Activated effector memory CD4-positive, alpha-beta T cell treated with Interleukin-2 at 50 U/mL for 16 hours (primary cell): ENCODE data around the gene BOK.
"Not testable (repeated sequence)": the region's sequence is repeated elsewhere in the genome, so short reads cannot be mapped to it uniquely, and the experiment has no call there.

Source experiments
- DNase-seq: peaks from one replicate; pipeline ENCODE4 v3.0.0-alpha.2; 2020

BOK gene

GRCh38 chr2:241559323-241560161, 997 bp downstream of the BOK start:
- DNase-seq, result no peak

- DNase-seq, result no peak
These were observed 1.8 kb downstream of the BOK start for GRCh38 chr2:241560162-241560882.

DNA sequence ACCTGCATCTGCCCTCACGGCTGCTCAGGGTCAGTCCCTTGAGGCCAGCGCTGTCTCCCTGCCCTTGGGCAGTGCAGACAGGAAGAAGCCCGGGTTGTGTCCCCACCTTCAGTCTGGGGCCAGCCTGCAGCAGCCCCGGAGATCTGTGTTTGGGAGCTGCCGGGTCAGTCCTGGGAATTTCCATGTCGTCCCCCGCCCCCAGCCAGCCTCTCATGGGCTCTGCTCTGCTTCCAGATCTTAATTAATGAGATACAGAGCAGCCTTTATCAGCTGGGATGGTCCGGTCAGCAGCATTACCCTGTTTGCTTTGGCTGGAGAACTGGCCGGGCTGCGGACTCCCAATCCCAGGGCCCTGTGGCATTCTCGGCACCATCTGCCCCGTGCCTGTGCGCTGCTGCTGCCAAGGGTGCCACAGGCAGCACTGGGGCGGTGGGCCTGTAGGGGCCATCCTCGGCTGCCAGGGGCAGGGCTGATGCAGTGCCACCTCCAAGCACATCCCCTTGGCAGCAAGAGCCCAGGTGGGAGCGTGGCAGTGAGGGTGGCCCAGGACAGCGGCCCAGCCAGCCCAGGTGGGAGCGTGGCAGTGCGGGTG, 2.4 kb downstream of the BOK start:
- no peak for DNase-seq

DNA sequence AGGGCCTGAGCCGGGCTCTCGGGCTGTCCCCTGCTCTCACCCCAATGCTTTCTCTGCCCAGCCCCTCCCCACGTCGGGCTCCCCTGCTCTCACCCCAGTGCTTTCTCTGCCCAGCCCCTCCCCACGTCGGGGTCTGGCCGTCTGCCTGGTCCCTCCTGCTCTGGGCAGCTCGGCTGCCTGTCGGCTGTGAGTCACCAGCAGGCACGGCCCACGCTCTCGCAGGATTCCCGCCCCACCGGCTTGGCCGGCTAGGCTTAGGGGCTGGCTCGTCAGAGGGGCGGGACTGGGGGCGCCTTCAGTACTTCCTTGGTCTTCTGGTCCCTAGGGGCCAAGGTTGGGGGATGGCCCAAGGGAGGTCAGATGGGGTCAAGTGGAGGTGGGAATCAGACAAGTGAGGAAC, 3.3 kb downstream of the BOK start:
- no peak for DNase-seq

GRCh38 chr2:241562269-241562891, 3.8 kb downstream of the BOK start:
- DNase-seq, result no peak

DNA sequence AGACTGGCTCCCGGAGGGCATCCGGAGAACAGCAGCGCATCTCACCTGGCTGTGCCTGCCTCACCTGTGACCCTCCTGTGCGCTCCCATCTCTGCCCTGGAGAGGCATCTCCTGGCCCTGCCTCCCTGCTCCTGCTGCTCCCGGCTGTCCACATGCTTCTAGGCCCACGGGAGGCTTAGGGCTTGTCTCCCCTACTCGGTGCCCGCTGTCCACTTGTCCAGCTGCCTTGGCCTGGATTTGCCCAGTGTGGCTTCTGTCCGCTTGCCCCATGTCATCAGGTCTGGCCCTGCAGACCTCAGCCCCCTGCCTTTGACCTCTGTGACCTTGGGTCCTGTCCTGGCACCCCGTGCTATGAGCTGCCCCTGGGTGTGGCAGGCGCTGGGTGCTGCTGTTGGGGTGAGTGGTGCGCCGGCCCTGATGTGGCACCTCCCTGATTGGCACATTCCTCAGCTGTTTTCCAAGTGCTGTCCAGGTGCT, 4.5 kb downstream of the BOK start:
- no peak for DNase-seq

DNA sequence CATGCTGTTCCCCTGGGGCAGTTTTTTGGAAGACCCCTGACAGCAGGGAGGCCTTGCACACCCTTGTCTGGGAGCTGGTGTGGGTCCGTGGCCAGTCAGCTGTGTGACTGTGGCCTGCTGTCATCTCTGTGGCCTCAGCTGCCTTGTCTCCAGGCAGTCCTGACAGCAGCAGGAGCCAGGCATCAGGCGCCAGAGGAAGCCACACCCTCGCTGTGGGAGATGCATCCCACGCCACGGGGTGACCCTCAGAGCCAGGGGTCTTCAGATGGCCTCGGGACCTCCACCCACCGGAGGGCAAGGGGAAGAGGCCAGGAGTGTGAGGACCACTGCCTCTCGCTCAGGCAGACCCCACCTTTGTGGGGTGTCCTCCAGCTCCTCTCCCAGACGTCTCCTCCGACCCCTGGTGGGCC, 5.0 kb downstream of the BOK start:
- DNase-seq, result no peak

DNA sequence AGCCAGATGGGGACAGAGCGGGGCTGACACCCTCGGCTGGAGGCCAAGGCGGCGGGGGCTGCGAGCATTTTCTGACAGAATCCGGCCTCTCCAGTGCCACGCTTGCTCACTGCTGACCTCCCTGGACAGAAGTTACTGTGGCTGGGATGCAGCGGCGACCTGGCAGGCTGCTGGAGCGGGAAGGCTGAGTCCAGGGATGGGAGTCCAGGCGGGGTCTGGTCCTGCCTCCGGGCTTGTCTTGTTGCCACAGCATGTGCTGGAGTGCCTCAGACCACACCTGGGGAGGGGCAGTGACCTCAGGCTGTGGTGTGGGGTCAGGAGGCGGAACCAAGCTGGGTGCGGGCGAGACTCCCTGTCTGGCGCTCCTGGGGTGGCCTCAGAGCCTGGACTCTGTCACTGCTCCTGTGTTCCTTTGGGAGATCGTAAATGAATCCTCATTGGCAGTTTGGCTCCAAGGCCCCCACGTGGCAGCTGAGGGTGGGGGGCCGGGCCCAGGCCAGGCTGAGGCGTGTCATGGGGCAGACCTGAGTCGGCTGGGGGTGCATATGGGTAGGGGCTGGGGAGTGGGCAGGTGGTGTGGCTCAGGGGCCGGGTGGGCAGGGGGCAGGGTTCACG, 5.5 kb downstream of the BOK start:
- DNase-seq, result no peak

DNA sequence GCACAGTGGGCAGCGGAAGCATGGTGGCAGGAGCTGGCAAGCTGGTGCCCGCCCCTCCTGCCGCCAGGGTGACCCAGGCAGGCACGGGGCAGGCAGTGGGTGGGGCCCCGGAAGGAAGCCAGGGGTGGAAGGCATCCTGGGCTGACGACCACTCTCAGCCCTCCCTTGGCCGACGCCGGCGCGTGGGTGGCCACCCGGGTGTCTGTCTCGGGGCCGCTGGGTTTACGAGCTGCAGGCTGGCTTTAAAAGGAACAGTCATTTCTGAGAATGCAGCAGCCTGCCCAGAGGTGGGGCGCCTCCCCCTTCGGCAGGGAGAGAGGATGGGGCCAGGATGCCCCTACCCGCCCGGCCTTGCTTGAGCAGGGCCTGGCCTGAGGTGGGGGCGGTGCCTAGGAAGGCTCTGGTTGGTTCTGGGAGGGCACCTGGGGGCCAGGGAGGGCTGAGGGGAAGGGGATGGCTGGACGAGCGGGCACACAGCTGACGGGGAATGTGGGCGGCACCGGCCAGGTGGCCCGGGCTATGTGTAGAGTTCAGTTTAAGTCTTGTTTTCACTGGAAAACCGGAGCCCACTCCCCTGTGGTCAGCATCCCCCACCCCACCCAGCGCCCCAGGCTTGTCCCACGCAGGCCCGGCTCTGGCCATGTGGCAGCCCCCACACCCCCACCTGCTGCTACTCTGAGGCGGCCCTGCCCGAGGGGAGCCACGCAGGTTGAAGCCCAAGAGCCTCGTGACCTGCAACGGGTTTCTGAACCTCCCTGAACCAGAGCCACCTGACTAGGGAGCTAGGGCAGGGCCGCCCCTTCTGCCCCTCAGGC, 6.3 kb downstream of the BOK start:
- no peak for DNase-seq

GRCh38 chr2:241565411-241565810, 6.9 kb downstream of the BOK start:
- DNase-seq, result no peak

DNA sequence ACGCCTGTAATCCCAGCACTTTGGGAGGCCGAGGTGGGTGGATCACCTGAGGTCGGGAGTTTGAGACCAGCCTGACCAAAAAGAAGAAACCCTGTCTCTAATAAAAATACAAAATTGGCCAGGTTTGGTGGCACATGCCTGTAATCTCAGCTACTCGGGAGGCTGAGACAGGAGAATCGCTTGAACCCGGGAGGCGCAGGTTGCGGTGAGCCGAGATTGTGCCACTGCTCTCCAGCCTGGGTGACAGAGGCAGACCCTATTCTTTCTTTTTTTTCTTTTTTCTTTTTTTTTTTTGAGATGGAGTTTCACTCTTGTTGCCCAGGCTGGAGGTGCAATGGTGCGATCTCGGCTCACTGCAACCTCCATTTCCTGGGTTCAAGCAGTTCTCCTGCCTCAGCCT, 7.5 kb downstream of the BOK start:
- DNase-seq, result not testable (repeated sequence)

DNA sequence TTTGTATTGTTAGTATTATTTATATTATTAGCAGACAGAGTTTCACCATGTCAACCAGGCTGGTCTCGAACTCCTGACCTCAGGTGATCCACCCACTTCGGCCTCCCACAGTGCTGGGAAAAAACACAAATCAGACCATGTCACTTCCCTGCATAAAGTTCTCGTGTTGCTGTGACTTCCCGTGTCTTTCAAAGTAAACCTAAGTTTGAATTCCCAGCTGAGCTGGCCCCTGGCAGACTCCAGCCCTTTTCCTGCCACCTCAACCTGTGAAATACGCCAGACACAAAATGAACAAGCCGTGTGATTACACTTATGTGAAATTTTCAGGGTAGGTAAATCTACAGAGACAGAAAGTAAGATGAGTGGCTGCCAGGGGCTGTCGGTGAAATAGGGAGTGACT, 7.9 kb downstream of the BOK start:
- DNase-seq, result no peak

- not testable (repeated sequence) for DNase-seq
These were observed 8.7 kb downstream of the BOK start for GRCh38 chr2:241567266-241567665.

DNA sequence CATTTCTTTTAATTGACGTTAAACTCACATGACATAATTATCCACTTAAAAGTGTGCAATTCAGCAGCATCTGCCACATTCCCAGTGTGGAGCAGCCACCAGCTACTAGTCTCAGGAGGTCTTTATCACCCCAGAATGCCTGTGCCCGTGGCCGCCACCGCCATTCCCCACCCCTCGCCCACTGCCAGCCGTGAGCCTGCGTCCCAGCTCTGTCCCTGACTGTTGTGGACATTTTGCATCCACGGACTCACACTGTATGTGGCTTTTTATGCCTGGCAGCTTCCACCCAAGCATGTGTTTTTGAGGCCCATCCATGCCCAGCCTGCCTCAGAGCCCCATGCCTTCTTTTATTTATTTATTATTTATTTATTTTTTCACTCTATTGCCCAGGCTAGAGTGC, 9.2 kb downstream of the BOK start:
- no peak for DNase-seq

DNA sequence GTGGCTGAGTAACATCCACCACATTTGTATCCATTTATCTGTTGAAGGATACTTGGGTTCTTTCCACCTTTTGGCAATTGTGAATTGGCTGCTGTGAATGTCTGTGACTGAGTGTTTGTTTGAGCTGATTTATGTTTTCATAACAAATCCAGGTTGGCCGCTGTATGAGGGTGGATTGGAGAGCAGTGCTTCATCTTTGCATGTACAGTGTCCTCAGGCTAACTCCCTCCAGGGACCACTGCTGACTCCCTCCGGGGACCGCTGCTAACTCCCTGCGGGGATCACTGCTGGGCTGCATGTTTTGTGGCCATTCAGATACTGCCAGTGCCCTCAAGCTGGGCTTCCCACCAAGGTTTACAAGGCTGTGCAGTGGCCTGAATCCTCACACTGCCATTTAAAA, 10.2 kb downstream of the BOK start:
- no peak for DNase-seq

- no peak for DNase-seq
These were observed 11.3 kb downstream of the BOK start for GRCh38 chr2:241569831-241570281.

- no peak for DNase-seq
These were observed 12.5 kb downstream of the BOK start for GRCh38 chr2:241570961-241571581.

- DNase-seq, result no peak
These were observed 13.5 kb downstream of the BOK start for GRCh38 chr2:241571821-241572620.

GRCh38 chr2:241572915-241573651, 14.5 kb downstream of the BOK start:
- DNase-seq, result not testable (repeated sequence)

- DNase-seq, result no peak
These were observed 15.2 kb downstream of the BOK start for GRCh38 chr2:241573741-241574140.
